Kidney (tissue), 14 donors: ENCODE results near the gene MYH10. TPM values are rescaled to one million over a fixed set of nuclear protein-coding genes. Genes with fewer than 3 reads are reported as not detected.
A peak's percentile ranks its signal among the peaks of the same experiment; 100 is the strongest.

ENCODE experiments used
- DNase-seq, 5 donors: peaks; one replicate each; pipeline ENCODE4 v3.0.0-alpha.2; 2013 to 2020
- FAIRE-seq: peaks from 2 replicates; lab custom pipeline; 2012; peaks lifted over from hg19 to GRCh38; lab: Jason Lieb, UNC
- H3K27ac ChIP-seq, 2 donors: one replicate each; pipeline ENCODE4 v1.7.0; 2013; ENCODE audit warnings: low read depth in 2 of 2, low read length in 2 of 2, inconsistent platforms in 1 of 2
- H3K27me3 ChIP-seq: one replicate; pipeline ENCODE4 v1.7.1; 2013; ENCODE audit warnings: low read length, inconsistent platforms; ENCODE audit not compliant: control insufficient read depth, insufficient read depth
- H3K36me3 ChIP-seq, 3 donors: one replicate each; pipeline versions ENCODE4 v1.7.0 to v1.7.1; 2013; ENCODE audit warnings: low read length in 3 of 3, control low read depth in 1 of 3, inconsistent platforms in 1 of 3; ENCODE audit not compliant: insufficient read depth in 3 of 3, control insufficient read depth in 2 of 3
- H3K4me1 ChIP-seq, 3 donors: one replicate each; pipeline versions ENCODE4 v1.7.0 to v1.7.1; 2013; ENCODE audit warnings: low read length in 3 of 3, inconsistent platforms in 1 of 3, low read depth in 1 of 3; ENCODE audit not compliant: control insufficient read depth in 2 of 3, insufficient read depth in 2 of 3
- H3K4me3 ChIP-seq, 3 donors: one replicate each; pipeline versions ENCODE4 v1.7.0 to v1.8.1; 2013; ENCODE audit warnings: low read length in 3 of 3, control low read depth in 1 of 3, inconsistent platforms in 1 of 3
- H3K9ac ChIP-seq, 3 donors: one replicate each; pipeline versions ENCODE4 v1.7.0 to v1.7.1; 2013; ENCODE audit warnings: low read length in 3 of 3, control low read depth in 1 of 3, inconsistent platforms in 1 of 3
- H3K9me3 ChIP-seq, 3 donors: one replicate each; pipeline versions ENCODE4 v1.7.0 to v1.7.1; 2013; ENCODE audit warnings: low read length in 3 of 3, control low read depth in 1 of 3, inconsistent platforms in 1 of 3; ENCODE audit not compliant: control insufficient read depth in 2 of 3, insufficient read depth in 1 of 3
- intact Hi-C: fragments of 100-400 bp; cut with DNase I; formaldehyde crosslinking; loops from one replicate; pipeline ENCODE4 v1.11.1; 2022
- polyA plus RNA-seq: library from polyadenylated mRNA; stranded (reverse); fragments of 350-450 nt; fragmentation: Illumina TruSeq; extraction: RNeasy Lipid Tissue Mini Kit (QIAGEN cat#74804); gene quantifications from one replicate; pipeline ENCODE4 v1.2.3, GENCODE V29; 2014; ENCODE audit warnings: low read depth, low replicate concordance; ENCODE audit not compliant: insufficient read depth
- total RNA-seq: library from RNA; stranded (reverse); fragmentation: NEBNext Ultra II Directional; extraction: Animal tissue kit (Norgen Biotek cat#: 25700); gene quantifications from one replicate; pipeline ENCODE4 v1.2.1, GENCODE V29; 2021
- TF ChIP-seq, protein P1 (sequence below): IDR thresholded peaks from 3 replicates; pipeline ENCODE4 v1.5.1; 2012; ENCODE audit warnings: mild to moderate bottlenecking, moderate library complexity, borderline replicate concordance; ENCODE audit not compliant: insufficient read depth; ENCODE audit errors: extremely low read depth
- donor health status: control.
- donor health status: control.
- donor health status: control.
- donor health status: control.
- donor health status: control.
- donor health status: DM: yes; HTN: yes; CAD: no.
- donor health status: Normal renal cell carcinoma (clear cell type).

Gene MYH10
- total and polyA plus RNA-seq, 2 donors from 2014 or later, result 23.6 to 104 TPM

DNA sequence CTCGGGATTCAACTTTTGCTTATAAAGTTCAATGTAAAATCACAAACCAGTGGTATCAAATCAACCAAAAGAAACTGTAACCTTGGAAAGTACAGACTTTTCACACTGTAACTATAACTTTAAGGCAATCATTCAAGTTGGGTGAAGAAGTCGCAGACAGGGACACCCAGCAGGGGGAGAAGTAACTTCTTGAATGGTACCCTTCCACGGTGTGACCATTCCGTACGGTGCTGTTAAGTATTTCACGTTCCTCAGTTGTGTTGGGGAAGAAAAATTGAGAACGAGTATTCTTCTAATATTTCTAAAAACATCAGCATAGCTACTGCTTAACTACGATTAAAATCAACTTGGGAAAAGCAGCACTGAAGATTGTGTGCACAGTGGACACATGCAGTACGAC is 55.8 kb downstream of the MYH10 start:
- intact Hi-C loops, result no loop called here
- Histone ChIP-seq H3K36me3 (peaks cover 0 to 6% (median 0%) of the 10 kb centered on the region in 3 donors), H3K4me1 (no peaks in the 10 kb centered on the region), H3K4me3 (no peak overlapping the region), H3K9me3 (no peaks in the 10 kb centered on the region), H3K27me3 (no peaks in the 10 kb centered on the region), H3K27ac (no peak overlapping the region), H3K9ac (no peak overlapping the region)
- DNase-seq, result peak in 1 of 5 donors; percentile 33
- no peak for FAIRE-seq
- TF ChIP-seq, protein P1, sequence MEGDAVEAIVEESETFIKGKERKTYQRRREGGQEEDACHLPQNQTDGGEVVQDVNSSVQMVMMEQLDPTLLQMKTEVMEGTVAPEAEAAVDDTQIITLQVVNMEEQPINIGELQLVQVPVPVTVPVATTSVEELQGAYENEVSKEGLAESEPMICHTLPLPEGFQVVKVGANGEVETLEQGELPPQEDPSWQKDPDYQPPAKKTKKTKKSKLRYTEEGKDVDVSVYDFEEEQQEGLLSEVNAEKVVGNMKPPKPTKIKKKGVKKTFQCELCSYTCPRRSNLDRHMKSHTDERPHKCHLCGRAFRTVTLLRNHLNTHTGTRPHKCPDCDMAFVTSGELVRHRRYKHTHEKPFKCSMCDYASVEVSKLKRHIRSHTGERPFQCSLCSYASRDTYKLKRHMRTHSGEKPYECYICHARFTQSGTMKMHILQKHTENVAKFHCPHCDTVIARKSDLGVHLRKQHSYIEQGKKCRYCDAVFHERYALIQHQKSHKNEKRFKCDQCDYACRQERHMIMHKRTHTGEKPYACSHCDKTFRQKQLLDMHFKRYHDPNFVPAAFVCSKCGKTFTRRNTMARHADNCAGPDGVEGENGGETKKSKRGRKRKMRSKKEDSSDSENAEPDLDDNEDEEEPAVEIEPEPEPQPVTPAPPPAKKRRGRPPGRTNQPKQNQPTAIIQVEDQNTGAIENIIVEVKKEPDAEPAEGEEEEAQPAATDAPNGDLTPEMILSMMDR, result peak; percentile 13

DNA sequence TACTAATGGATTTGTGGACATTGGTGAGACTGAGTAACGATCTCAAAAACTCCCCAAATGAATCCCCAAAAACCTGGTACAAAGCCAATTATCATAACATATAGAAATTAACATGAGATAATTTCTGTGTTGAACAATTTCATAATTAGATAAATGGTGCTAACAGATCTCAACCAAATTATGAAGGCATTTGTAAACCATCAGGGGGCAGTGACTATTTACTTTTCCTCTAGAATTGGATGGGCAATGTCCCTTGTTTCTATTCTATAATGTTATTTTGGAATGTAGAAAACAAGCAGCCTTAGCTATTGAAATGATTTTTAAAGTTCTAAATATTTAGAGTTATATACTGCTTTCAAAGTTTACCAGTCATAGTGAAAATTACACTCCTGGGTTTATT is 57.8 kb downstream of the MYH10 start:
- Histone ChIP-seq H3K36me3 (peaks cover 5 to 12% (median 5%) of the 10 kb centered on the region in 3 donors), H3K27me3 (no peaks in the 10 kb centered on the region), H3K9ac (no peak overlapping the region), H3K27ac (no peak overlapping the region), H3K4me3 (no peak overlapping the region), H3K9me3 (no peaks in the 10 kb centered on the region), H3K4me1 (no peaks in the 10 kb centered on the region)
- peak in 2 of 5 donors; percentile 14 to 33 for DNase-seq
- TF ChIP-seq, protein P1, result peak; percentile 21
- FAIRE-seq, result no peak
- intact Hi-C loops, result no loop called here

DNA sequence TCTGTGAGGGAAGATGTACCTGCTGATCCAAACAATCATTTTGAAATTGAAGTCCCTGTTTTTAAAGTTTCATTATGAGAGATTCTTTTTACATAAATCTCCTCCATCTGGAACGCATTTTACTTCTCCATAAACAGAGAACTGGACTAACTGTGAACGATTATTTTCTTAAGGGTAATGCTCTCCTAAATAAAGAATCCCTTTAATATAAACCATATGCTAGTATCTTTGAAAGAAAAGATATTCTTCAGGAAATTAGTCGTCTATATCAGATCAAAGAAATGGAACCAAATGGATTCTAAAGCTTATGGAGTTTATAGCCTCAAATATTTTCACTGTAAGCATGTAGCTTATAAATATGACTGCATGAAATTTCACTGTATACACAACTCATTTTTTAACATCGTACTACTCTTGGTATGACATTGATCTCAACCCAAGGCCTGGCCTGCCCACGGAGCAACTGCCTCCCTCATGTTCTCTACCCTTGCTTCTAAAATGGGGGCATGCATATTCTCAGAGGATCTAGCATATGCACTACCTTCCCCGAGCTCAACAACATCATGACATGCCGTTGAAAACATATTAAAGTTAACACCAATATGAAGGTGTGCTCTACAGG is 66.4 kb downstream of the MYH10 start:
- no peak overlapping the region for H3K4me3 ChIP-seq
- H3K36me3 ChIP-seq, result peaks cover 13 to 28% (median 13%) of the 10 kb centered on the region in 3 donors
- FAIRE-seq, result no peak
- intact Hi-C loops, result no loop called here
- no peaks in the 10 kb centered on the region for H3K9me3 ChIP-seq
- no peak overlapping the region for H3K27ac ChIP-seq
- no peak for DNase-seq
- no peak overlapping the region for H3K9ac ChIP-seq
- TF ChIP-seq, protein P1, result no peak
- no peaks in the 10 kb centered on the region for H3K27me3 ChIP-seq
- H3K4me1 ChIP-seq, result no peaks in the 10 kb centered on the region
